Left ventricle myocardium superior (tissue), 1 donor: ENCODE results near the gene ZXDC. TPM values are rescaled to one million over a fixed set of nuclear protein-coding genes. Genes with fewer than 3 reads are reported as not detected.
A peak's percentile ranks its signal among the peaks of the same experiment; 100 is the strongest.

Experiments
- ATAC-seq: fragments of 200-7000 bp; cut with Tn5 transposase; one replicate; pipeline ENCODE4 v1.9.1; 2020; ENCODE audit warnings: mild to moderate bottlenecking, moderate library complexity
- DNase-seq: peaks from one replicate; pipeline ENCODE4 v3.0.0-alpha.2; 2020
- intact Hi-C: fragments of 100-400 bp; cut with micrococcal nuclease; formaldehyde crosslinking; loops from one replicate; pipeline ENCODE4 v1.11.0; 2022
- total RNA-seq: library from RNA; stranded (reverse); fragmentation: NEBNext Ultra II Directional; extraction: Animal tissue kit (Norgen Biotek cat#: 25700); gene quantifications from one replicate; pipeline ENCODE4 v1.2.1, GENCODE V29; 2021
- donor health status: DM: no; HTN: yes; CAD: no; lungs with severe emphysema.

ZXDC gene
- total RNA-seq, 1 donor from 2014 or later = 17.9 TPM

DNA sequence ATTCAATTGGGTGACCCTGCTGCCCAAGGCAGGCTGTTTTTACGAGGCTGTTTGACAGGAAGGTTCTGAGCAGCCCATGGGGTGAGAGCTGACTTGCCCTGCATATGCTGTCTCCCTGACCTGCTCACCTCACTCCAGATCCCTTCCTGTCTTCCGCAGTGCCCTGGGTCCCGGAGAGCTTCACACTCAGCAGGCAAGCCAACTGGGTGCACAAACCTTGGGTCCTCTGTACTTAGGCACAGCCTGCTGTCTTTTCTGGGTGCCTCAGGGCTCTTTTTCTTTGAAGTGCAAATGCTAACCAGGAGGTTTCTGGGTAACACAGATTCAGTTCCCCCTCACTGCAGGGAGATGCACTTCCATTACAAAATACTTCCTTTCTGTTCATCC is 32.8 kb downstream of the ZXDC start:
- ATAC-seq (no peak), DNase-seq (no peak)
- intact Hi-C loops = no loop called here

DNA sequence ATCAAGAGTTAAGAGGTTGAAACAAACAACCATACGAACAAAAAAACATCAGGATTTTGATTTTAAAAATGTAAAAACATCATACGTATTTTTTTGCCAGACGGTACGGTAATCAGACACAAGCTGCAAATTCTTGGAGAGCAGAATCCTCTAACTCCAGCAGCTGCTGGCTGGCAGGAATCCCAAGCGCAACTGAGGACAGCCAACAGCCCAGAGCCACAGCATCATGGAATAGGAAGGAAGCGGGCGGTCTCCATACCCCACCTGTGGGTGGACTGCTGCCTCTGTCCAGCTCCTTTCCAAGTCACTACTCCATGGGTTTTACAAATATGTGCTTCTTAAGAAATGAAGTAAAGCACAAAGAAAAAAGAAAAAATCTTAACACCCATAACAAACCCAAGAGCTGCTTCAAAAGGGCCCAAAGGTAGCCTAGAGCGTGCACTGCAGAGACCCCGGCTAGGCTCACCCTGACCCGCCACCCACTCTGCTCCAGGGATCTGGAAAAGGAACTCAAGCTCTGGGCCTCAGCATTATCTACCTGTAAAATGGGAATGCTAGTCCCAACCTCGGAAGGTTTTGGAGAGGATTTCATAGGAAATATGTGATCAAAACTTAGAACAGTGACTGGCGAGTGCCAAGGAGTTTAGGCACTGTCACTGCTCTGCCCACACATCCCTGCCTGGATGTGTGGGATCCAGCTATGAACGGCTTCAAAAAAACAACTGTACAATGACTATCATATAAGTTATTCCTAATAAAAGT is 33.4 kb downstream of the ZXDC start:
- ATAC-seq (peak; percentile 71), DNase-seq (peak; percentile 77)
- intact Hi-C loops = no loop called here

DNA sequence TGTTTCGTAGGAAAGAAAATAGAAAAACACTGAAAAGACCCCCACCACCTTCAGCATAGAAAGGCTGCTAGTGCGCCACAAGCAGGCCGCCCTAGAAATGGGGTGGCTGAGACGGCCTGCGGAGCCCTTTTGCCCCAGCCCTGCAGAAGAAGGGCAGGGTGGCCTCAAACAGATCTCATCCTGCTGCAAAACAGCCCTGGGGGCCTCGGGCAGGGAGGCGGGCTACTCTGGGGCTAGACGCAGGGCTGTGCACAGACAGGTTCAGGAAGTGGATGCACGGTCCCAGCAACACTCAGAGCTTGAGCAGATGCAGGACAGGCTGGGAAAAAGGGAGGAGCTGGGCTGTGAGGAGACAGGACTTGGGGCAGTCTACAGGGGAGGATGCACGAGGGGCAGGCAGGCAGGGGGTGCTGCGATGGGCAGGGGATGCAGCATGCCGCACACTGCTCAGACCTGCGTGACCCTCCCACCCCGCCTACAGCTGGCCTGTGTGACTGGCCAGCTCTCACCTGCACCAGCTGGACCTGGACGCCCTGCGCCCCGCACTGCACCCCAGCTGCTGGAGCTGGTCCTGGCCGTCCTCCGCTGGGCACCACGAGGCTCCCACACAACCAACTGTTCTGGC is 34.3 kb downstream of the ZXDC start:
- intact Hi-C loops = no loop called here
- DNase-seq (no peak), ATAC-seq (no peak)

DNA sequence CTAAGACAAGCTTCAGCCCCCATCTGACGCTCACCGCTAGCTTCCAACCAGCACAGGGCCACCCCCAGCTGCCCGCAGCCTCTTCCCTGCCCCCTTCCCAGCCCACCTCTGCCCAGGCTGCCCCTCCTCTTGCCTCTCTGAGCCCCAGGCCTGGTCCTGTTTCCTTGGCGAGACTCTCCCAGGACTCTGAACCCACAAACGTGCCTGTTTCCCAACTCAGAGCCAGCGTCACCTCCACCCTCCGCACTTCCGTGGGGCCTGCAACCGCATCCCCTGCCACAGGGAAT is 35.0 kb downstream of the ZXDC start:
- ATAC-seq = no peak

DNA sequence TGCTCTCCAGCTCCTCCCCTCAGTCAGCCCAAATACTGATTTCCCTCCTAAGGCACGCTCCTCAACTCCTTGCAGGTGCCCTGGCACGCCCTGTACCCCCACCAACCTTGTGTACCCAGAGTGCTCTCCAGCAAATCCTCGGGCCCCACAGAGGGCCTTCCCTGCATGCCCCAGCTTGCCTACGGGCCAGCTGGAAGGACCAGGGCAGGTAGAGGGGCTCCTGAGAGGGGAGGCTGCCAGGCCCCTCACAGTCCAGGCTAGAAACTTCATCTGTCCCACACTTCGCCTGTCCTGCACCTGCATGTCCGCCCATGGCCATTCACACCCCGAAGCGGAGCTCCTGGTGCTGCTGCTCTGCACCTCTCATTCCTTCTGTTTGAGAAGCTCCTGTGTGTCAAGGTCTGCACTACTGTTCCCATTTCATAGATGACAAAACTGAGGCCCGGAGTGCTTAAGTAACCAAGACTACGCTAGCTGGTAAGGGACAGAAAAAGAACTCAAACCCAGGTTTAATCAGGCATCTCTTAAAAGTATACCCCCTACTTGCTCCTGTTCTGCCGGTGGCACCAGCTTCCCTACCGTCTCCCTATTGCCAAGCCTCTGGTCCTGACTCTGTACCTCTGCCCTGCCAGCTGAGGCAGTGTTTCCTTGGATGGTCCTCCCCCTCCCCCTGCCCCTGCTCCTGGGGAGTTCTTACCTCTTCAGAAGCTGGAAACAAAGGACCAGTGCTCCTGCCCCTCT is 35.6 kb downstream of the ZXDC start:
- intact Hi-C loops = no loop called here
- no peak for DNase-seq
- ATAC-seq = no peak

More for the DNA sequence above, 35.0 kb downstream of the ZXDC start:
- no peak for DNase-seq
- intact Hi-C loops = no loop called here

DNA sequence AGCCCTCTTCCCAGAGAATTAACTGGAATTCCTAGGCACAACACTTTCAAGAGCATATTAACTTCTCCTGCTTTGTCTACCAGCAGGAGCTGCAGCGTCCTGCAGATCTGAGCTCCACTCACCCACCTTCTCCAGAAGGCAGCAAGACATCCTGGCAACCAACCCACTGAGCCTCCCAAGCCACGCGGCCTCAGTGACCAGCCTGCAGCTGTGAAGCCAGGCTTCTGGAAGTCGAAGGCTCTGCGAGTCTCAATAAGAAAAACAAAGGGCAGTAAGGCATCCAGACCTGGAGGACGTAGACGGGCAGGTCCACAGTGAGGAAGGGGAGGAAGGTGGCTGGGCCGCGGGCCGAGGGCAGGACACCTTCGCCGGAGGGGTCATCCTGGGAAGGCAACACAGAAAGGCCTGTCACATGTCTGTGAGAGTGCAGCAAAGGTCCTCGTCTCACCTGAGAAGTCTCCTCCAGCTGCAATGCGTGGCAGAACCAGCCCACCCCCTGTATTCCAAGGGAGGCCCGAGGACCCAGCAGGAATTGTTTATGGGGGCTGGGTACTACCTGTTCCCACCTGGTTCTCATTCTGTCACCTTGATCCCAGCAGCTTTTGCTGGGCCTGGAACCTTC is 36.2 kb downstream of the ZXDC start:
- intact Hi-C loops = no loop called here
- ATAC-seq = no peak
- DNase-seq = no peak

DNA sequence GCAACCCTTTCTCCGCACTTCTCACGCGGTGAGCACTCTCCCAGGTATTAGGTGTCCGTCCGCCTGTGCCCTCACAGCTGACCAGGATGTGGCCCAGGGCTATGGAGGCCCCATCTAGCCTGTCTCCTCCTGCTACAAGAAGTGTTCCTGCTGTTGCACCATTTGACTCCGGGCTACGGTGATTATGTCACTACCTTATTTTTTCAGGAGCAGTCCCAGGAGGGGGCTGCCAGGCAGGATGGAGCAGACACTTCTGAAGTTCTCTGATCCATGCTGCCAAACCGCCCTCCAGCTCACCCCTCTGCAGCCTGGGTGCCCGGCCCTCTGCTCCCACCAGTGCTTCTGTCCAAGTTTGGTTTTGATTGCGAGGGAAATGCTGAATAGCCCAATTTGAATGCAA is 36.9 kb downstream of the ZXDC start:
- intact Hi-C loops = no loop called here
- DNase-seq (no peak), ATAC-seq (no peak)

DNA sequence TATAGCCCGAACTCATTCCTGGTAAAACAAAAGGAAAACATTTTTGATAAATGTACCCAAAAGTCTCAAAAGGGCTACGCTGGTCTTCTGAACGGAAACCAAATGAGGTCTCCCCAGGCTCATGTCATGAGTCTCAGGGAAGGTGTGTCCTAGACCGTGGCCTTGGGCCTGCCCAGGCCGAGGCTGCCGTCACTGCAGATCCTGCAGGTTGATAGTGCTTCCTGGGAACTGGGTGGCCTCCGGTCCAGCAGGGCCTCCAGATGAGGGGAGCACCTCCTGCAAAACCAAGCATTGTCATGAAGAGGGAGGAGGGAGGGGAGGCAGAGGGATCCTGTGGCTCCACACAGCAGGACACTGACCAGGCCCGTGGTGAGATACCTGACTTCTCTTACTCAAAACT is 37.5 kb downstream of the ZXDC start:
- intact Hi-C loops = no loop called here
- ATAC-seq (no peak), DNase-seq (no peak)

DNA sequence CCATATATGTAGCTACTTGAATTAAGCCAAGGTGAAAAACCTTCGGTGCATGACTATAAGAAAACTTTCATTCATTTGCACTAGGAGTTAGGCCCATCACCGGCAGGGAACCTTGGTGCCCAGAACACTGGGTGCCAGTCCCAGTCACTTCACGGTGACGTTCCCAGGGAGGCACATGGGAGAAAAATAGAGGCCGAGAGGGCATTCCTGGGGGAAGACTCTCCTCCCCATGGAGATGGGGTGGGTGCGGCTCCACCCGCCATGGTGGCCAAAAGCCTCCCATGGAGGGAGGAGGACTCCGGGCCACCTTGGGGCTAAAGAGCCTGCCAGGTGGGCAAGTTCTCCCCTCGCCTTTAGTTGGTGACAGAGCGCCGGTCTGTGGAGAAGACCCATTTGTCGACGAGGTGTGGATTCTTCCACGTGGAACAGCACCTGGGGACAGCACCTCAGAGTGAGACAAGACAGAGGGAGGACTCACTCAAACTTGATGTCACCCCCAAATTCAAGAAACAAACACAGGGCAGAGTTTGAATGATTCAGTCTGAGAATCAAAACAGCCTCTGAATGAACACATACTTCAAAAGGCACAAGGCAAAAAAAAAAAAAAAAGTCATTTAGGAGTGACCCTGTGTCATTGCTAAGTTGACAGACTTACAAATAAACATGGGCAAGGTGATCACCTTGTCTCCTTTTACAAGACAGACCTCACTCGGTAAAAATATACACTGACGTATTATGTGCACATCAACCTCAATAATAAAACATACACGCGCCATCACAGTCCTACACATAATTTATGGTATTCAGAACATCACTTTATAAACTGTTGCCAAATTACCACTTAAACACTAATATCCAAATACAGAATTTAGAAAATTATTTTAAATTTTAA is 38.6 kb downstream of the ZXDC start:
- DNase-seq (no peak), ATAC-seq (no peak)
- intact Hi-C loops = no loop called here

DNA sequence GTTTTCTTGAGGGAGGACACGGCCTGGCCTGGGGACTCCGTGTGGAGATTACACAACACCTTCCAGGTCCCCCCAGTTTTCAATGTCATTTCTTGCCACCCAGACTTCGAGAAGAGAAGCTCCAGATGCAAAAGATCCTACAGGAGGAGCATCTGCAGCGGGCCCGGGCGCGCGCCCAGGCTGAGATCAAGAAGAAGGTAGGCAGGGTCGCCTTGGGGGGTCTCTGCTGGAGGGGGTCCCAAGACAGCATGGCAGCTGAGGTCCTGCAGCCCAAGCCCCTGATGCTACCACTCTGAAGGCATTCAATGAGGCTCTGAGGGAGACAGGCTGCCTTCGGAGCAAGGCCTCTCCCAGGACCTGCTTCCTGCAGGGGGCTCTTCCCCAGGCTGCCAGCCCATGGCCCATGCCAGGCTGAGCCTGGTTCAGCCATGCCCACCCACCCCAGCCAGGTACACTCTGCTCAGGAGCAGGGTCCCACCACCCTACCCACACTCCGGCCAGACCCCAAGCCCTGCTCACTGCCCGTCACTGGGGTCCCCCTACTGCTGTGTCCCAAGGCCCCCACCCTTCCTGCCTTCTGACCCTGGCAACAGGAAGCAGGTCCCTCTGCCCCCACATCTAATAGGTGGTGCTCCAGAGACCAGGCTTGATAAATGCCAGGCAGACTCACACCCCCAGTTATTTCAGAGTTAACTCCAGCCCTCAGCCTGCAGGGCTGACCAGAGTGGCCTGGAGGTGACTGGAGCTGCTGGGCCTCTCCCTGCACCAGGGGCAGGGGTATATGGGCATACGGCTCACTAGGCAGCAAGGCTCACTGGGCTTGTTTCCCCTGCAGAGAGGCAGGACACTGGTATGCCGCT is 40.0 kb downstream of the ZXDC start:
- no peak for DNase-seq
- intact Hi-C loops = no loop called here

DNA sequence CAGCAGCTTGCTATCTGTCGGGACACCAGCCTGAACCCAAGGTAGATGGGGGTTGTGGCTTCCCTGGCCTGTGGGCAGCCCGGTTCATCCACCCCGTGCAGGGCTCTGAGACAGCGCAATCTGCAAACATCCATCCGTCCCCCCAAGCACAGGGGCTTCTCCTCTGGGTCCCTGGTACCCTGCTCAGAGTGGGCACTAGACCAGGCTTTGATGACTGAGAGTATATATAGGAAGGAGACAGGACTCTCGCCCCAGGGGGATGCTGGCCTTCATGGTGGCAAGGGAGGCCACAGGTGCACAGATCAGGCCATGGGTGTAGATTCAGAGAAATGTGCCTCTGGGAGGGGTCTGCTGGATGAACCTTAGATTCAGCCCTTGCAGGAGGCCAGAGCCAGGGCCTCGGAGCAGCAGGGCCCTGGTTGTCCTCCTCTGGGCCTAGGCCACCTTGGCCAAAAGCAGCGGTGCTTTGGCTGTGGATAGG is 40.7 kb downstream of the ZXDC start:
- no peak for ATAC-seq
- intact Hi-C loops = no loop called here
- DNase-seq = no peak

More for the DNA sequence above, 40.0 kb downstream of the ZXDC start:
- ATAC-seq = no peak

DNA sequence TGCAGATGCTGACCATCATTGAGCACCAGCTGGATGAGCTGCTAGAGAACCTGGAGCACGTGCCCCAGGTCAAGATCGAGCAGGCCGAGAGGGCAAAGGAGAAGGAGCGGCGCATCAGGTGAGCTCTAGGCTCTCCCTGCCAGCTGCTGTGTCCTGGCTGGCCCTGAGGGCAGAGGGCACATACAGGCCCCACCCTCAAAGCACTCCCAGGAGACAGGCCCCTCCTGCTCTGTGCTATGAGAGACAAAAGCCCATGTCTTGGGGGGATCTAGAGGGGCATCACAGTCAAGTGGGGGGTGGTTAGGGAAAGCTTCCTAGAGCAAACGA is 41.5 kb downstream of the ZXDC start:
- no peak for ATAC-seq
- intact Hi-C loops = no loop called here

DNA sequence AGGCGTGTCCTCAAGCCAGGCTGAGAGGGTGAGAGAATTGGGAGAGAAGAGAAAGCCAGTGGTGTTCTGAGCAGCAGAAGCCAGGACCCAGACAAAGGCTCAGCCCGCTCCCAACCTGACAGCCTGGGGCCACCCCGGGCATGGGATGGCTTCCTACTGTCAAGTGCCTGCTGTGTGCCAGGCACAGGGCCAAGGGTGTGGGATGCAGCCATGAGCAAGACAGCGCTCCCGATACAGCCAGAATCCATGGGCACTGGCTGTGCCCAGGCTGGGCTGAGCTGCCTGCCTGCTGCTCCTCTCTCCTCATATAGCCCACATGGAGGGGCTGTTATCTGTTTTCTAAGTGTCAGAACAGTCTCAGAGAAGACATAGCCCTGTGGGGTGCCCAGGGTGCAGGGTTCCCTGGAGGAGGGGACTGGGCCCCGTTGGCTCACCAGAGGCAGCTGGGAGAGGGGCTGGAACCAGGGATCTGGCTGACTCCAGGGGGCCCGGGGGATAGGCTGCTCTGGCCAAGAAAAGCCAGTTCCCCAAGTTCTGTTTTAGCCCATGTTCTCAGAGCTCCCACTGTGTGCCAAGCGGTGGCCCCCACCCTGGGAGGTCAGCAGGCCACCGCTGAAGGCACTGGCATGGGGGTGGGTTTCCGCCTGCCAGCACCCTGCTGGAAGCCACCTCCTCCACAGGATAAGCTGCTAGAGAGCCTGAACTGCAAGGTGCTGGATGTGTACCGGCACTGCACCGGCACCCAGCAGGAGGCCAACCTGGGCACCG is 42.0 kb downstream of the ZXDC start:
- ATAC-seq (peak; percentile 98), DNase-seq (peak; percentile 88)
- intact Hi-C loops = no loop called here

More for the DNA sequence above, 41.5 kb downstream of the ZXDC start:
- no peak for DNase-seq

DNA sequence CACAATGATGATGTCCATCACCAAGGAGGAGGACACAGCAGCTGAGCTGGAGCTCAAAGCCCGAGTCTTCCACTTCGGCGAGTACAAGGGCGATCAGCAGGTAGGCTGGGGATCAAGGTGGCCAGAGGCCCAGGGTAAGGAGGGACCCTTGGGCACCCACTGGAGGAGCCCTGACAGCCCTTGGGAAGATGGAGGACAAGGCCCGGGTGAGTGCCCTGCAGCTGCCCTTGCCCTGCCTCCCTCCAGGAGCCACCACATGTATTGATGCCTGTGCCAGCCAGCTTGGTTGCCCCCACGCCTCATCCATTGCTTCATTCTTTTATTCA is 42.6 kb downstream of the ZXDC start:
- no peak for DNase-seq
- intact Hi-C loops = no loop called here
- ATAC-seq = no peak

DNA sequence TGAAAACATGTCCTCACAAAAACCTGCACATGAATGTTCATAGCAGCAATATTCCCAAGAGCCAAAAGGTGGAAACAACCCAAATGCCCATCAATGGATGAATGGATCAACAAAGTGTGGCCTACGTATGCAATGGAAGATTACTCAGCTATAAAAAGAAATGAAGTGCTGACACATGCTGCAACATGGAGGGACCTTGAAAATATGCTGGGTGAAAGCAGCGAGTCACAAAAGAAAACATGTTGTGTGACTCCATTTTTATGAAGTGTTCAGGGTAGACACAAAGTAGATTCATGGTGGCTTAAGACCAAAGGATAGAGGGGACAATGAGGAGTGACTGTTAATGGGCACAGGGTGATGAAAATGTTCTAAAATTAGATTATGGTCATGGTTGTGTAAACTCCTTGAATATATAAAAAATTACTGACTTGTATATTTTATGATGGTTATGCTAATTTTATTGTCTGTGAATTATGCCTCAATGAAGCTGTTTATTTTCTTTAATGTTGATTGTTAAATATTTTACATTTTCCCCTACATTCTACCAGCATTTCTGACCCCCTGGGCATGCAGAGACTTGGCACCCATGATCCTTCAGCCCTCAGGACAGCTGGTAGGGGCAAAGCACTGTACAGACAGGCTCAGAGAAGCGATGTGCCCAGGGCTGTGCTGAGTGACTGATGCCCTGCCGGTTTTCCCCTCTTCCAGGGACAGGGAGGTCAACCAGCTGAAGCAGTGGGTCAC is 43.2 kb downstream of the ZXDC start:
- ATAC-seq = no peak
- DNase-seq = no peak
- intact Hi-C loops = no loop called here

DNA sequence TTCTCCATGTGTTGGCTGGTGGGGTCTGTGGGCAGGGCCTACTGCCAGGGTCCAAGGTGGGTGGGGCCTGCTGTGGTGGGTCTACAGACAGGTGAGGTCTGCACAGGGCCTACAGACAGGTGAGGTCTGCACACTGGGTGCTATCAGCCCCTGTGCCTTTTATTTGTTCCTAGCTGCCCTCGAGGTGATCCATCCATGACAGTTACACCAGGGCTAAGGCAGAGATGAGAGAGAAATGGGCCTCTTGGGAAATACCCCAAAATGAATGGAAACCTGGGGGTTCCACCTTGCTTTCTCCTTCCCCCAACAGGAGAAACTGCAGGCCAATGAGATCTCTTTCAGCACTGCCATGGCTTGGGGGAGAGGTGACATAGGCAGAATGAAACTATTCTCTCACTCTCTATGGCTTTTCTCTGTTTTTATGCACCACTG is 44.6 kb downstream of the ZXDC start:
- intact Hi-C loops = no loop called here
- ATAC-seq = no peak
- no peak for DNase-seq

DNA sequence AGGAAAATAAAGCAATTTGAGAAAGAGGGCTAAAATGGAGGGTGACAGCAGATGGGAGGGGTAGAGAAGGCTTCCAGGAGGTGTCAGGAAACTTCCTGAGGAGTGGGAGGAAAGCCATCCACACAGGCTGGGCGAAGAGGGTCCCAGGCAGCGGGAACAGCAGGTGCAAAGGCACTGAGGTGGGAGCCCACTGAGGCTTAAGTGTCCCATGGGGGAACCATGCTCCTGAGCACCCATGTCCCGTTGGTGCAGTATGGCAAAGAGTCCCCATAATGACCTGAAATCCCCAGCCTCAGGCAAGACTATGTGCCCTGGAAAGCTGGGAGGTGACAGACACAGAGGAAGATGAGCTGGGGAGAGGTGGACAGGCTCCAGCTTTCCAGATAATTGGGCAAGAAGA is 50.9 kb downstream of the ZXDC start:
- ATAC-seq (no peak), DNase-seq (no peak)
- intact Hi-C loops = no loop called here
